ENCODE measurements around the gene DNAJA4.

The DNAJA4 gene

GRCh38 chr15:78228356-78228996 lies 35.9 kb upstream of the DNAJA4 start (continued):
- TF ChIP-seq TSHZ2 (CRISPR knock-in tag; IDR thresholded peaks at IDR 0.05), result no peak

DNA sequence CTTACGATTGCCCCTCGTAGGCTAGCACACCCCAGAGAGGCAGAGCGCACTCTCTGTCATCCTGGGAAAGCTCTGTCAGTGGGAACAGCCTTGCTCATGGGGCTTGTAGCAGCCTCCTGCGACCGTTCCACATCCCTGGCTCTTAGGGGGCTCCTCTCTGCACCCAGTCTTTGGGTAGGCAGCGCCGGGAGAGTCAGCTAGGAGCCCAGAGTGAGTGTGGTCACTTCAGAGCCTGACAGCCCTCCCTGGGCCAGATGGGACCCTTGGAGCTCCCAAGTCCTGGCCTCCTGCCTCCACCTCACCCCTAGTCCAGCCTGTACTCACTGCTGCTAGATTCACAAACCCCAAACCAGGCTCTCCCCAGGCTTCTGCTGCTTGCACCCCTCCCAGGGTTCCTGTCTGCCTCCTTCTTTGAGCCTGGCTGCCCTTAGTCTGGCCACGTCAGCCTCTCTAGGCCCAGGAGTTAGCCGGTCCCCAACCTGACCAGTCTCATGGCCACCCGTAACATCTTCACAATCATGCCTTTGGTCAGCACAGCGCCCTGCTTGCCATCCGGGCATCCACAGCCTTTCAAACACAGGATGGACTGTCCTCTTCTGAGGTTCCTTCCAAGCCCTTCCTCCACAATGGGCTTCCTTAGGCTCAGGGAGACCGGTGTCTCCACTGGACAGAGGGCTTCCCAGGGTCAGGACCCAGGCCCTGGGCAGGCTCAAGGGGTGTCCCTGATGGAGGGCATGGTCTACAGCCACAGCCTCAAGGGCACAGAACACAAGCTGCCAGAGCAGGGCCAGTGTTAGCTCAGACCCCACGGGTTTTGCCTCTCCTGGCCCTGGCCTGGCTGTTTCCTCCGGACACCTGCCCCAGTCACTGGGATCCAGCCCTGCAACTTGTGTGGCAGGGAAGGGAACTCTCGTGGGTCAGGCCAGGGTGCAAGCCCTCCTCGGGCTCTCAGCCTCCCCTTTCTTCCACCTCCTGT lies 34.6 kb upstream of the DNAJA4 start:
- ATAC-seq, result no peak
- no peak for TF ChIP-seq CSDC2 (CRISPR knock-in tag; IDR thresholded peaks at IDR 0.05)
- TF ChIP-seq ZC3H10 (CRISPR knock-in tag; IDR thresholded peaks at IDR 0.05), result no peak
- no peak for TF ChIP-seq ZNF70 (CRISPR knock-in tag; IDR thresholded peaks at IDR 0.05)
- TF ChIP-seq, protein P1, sequence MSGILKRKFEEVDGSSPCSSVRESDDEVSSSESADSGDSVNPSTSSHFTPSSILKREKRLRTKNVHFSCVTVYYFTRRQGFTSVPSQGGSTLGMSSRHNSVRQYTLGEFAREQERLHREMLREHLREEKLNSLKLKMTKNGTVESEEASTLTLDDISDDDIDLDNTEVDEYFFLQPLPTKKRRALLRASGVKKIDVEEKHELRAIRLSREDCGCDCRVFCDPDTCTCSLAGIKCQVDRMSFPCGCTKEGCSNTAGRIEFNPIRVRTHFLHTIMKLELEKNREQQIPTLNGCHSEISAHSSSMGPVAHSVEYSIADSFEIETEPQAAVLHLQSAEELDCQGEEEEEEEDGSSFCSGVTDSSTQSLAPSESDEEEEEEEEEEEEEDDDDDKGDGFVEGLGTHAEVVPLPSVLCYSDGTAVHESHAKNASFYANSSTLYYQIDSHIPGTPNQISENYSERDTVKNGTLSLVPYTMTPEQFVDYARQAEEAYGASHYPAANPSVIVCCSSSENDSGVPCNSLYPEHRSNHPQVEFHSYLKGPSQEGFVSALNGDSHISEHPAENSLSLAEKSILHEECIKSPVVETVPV (CRISPR knock-in tag; IDR thresholded peaks at IDR 0.05), result no peak
- TF ChIP-seq ARNTL (CRISPR knock-in tag; IDR thresholded peaks at IDR 0.05; ENCODE audit: borderline replicate concordance, low read depth), result no peak
- no peak for TF ChIP-seq GLIS3 (CRISPR knock-in tag; IDR thresholded peaks at IDR 0.05)
- TF ChIP-seq OSR1 (CRISPR knock-in tag; IDR thresholded peaks at IDR 0.05), result no peak

DNA sequence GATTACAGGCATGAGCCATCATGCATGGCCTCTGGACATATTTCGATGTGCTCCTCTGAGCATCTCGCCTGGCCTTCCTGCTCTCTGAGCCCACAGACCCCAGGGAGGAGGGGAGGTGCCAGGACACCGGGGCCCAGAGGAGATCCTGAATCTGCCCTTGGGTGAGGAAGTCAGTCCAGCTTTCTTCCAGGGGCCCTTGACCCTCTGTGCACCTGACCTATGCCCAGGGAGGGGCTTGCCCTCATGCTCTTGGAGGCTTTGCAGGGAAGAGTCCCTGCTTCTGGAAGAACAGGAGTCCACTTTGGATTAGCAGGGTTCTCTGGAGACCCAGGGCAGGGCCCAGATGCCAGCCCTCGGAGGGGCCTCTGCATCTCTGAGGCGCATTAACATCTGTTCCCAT lies 31.4 kb upstream of the DNAJA4 start:
- TF ChIP-seq BACH2 (CRISPR knock-in tag; IDR thresholded peaks at IDR 0.05; ENCODE audit: borderline replicate concordance) (no peak), GLIS3 (CRISPR knock-in tag; IDR thresholded peaks at IDR 0.05) (no peak), ZFP3 (CRISPR knock-in tag; IDR thresholded peaks at IDR 0.05) (no peak), ESRRG (CRISPR knock-in tag; IDR thresholded peaks at IDR 0.05) (no peak), TCF4 (CRISPR knock-in tag; IDR thresholded peaks at IDR 0.05; ENCODE audit: borderline replicate concordance) (no peak), ARNTL (CRISPR knock-in tag; IDR thresholded peaks at IDR 0.05; ENCODE audit: borderline replicate concordance, low read depth) (no peak), ZC3H10 (CRISPR knock-in tag; IDR thresholded peaks at IDR 0.05) (no peak)
- TF ChIP-seq, protein P1 (CRISPR knock-in tag; IDR thresholded peaks at IDR 0.05), result no peak
- TF ChIP-seq, protein P2, sequence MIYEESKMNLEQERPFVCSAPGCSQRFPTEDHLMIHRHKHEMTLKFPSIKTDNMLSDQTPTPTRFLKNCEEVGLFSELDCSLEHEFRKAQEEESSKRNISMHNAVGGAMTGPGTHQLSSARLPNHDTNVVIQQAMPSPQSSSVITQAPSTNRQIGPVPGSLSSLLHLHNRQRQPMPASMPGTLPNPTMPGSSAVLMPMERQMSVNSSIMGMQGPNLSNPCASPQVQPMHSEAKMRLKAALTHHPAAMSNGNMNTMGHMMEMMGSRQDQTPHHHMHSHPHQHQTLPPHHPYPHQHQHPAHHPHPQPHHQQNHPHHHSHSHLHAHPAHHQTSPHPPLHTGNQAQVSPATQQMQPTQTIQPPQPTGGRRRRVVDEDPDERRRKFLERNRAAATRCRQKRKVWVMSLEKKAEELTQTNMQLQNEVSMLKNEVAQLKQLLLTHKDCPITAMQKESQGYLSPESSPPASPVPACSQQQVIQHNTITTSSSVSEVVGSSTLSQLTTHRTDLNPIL (CRISPR knock-in tag; IDR thresholded peaks at IDR 0.05; ENCODE audit: low read depth), result no peak
- ATAC-seq, result no peak

GRCh38 chr15:78233496-78233895 lies 30.9 kb upstream of the DNAJA4 start:
- no peak for ATAC-seq
- no peak for TF ChIP-seq ISL1 (CRISPR knock-in tag; IDR thresholded peaks at IDR 0.05)
- TF ChIP-seq RARB (CRISPR knock-in tag; IDR thresholded peaks at IDR 0.05), result no peak
- no peak for TF ChIP-seq OSR1 (CRISPR knock-in tag; IDR thresholded peaks at IDR 0.05)
- TF ChIP-seq GLIS3 (CRISPR knock-in tag; IDR thresholded peaks at IDR 0.05), result no peak

DNA sequence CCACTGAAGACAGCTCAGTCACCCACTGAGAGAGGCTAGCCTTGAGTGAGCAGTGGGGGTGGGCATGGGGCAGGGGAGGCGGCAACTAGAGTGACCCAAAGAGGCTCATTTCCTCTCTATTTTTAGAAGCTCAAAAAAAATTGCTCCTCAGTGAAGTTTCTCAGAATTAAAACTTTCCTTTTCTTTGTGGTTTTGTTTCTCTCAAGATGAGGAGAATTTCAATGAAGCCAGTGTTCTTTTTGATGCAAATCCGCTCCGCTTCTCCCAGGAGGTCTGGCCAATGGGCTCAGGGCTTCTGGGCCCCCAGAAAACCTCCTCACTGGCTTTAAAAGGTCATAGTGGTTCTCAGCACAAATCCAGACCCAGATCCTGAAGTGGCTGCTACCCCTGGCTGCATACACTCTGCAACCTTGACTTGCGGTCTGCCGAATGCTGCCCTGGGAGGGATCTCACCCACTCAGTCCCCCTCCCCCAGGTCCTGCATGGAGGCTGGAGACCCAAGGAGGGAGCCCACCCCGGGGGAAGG lies 29.8 kb upstream of the DNAJA4 start, which contains the start of gene ACSBG1:
Gene ACSBG1 (minus strand): TSS at position 51 of the 526 bp plus-strand sequence. CDS start 64 bp downstream, outside the sequence.
- TF ChIP-seq PPARA (CRISPR knock-in tag; IDR thresholded peaks at IDR 0.05; ENCODE audit: borderline replicate concordance) (no peak), ISL1 (CRISPR knock-in tag; IDR thresholded peaks at IDR 0.05) (no peak), GLIS3 (CRISPR knock-in tag; IDR thresholded peaks at IDR 0.05) (no peak), CSDC2 (CRISPR knock-in tag; IDR thresholded peaks at IDR 0.05) (no peak)
- ATAC-seq, result no peak
